T-helper 2 cell treated with Interferon-gamma antibody and Interleukin-4, amounts not matched to agents 5 μg/mL and 100 μg/mL, for 36 hours (primary cell): ENCODE data around the gene PANK1.

Experiments
- DNase-seq: peaks from one replicate; pipeline ENCODE4 v3.0.0; 2021; ENCODE audit warnings: low spot score
- H3K27ac Mint-ChIP-seq: one replicate; pipeline ENCODE4 v1.8.0; 2021; ENCODE audit warnings: mild to moderate bottlenecking, mixed read lengths
- H3K27me3 Mint-ChIP-seq: one replicate; pipeline ENCODE4 v1.8.0; 2021; ENCODE audit warnings: low read depth, mixed read lengths
- H3K36me3 Mint-ChIP-seq: one replicate; pipeline ENCODE4 v1.8.0; 2021; ENCODE audit warnings: low read depth, mixed read lengths
- H3K4me1 Mint-ChIP-seq: one replicate; pipeline ENCODE4 v1.8.0; 2021; ENCODE audit warnings: low read depth, mixed read lengths
- H3K4me3 Mint-ChIP-seq: one replicate; pipeline ENCODE4 v1.8.0; 2022; ENCODE audit warnings: mild to moderate bottlenecking, moderate library complexity, mixed read lengths
- H3K9me3 Mint-ChIP-seq: one replicate; pipeline ENCODE4 v1.8.0; 2021; ENCODE audit warnings: mixed read lengths

Gene PANK1

DNA sequence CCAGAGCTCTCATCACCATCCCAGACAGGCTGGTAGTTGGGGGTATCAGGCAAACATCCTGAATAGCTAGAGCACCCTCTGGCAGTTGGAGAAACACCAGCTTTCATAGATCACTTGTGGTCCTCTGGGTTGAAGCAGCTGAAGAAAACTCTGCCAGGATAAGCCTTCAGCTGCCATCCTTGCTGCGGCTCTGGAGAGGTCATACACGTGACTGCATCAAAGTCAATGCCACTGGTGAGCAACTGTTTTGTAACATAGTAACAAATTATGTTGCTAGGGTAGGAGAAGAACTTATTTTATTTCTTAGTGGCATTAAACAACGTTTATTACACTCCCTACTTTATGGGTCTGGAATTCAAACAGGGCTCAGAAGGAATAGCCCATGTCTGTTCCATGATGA is 19.2 kb upstream of the PANK1 start:
- Mint-ChIP-seq H3K4me1 (no peaks in the 10 kb centered on the region), H3K9me3 (no peaks in the 10 kb centered on the region), H3K27me3 (peaks cover 18% of the 10 kb centered on the region), H3K27ac (no peak overlapping the region), H3K4me3 (no peak overlapping the region), H3K36me3 (no peaks in the 10 kb centered on the region)
- DNase-seq: no peak

- no peak for DNase-seq
- no peak overlapping the region for H3K4me3 Mint-ChIP-seq
- H3K9me3 Mint-ChIP-seq: no peaks in the 10 kb centered on the region
- no peak overlapping the region for H3K27ac Mint-ChIP-seq
- H3K4me1 Mint-ChIP-seq: no peaks in the 10 kb centered on the region
- peaks cover 12% of the 10 kb centered on the region for H3K27me3 Mint-ChIP-seq
- no peaks in the 10 kb centered on the region for H3K36me3 Mint-ChIP-seq
Observed at GRCh38 chr10:89663144-89663543, 18.1 kb upstream of the PANK1 start.

DNA sequence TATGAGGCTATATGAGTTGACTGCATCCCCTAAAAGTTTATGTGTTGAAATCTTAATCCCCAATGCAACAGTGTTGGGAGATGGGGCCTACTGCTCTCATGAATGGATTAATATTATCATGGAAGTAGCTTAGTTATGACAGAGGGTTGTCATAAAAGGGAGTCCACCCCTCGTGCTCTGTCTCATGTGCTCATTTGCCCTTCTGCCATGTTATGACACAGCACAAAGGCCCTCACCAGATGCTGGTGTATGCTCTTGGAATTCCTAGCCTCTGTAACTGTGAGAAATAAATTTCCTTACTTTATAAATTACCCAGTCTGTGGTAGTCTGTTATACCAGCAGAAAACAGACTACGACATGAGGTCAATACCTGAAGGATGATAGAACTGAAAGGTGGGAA is 17.6 kb upstream of the PANK1 start:
- H3K9me3 Mint-ChIP-seq: no peaks in the 10 kb centered on the region
- peaks cover 11% of the 10 kb centered on the region for H3K27me3 Mint-ChIP-seq
- DNase-seq: no peak
- H3K36me3 Mint-ChIP-seq: no peaks in the 10 kb centered on the region
- H3K4me1 Mint-ChIP-seq: no peaks in the 10 kb centered on the region
- no peak overlapping the region for H3K27ac Mint-ChIP-seq
- no peak overlapping the region for H3K4me3 Mint-ChIP-seq

- H3K4me1 Mint-ChIP-seq: no peaks in the 10 kb centered on the region
- H3K27me3 Mint-ChIP-seq: no peaks in the 10 kb centered on the region
- no peaks in the 10 kb centered on the region for H3K36me3 Mint-ChIP-seq
- no peak for DNase-seq
- H3K27ac Mint-ChIP-seq: no peak overlapping the region
- no peaks in the 10 kb centered on the region for H3K9me3 Mint-ChIP-seq
- no peak overlapping the region for H3K4me3 Mint-ChIP-seq
Observed at GRCh38 chr10:89659143-89660131, 14.4 kb upstream of the PANK1 start.

DNA sequence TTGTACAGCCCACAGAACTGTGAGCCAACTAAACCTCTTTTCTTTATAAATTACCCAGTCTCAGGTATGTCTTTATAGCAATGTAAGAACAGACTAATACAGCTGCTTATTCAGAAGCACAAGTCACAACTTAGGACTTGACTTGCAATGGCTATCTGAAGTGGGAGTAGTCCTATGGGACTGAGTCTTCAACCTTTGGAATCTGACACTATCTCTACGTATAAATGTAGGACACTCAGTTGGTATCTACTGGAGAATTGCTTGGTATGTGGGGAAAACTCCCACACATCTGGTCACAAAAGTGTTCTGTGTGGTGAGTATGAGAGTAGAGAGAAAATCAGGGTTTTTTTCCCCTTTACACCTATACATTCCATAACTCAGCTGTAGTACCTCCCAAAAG is 12.3 kb upstream of the PANK1 start:
- H3K4me1 Mint-ChIP-seq: peaks cover 2% of the 10 kb centered on the region

DNA sequence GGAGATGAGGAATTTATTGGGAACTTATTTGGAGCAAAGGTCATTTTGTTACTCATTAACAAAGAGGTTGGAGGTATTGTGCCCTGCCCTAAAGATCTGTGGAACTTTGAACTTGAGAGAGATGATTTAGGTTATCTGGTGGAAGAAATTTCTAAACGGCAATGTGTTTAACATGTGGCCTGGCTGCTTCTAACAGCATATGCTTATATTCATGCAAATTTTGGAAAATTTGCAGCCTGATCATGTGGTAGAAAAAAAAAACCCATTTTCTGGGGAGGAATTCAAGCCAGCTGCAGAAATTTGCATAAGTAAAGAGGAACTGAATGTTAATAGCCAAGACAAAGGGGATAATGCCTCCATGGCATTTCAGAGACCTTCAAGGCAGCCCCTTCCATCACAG is 10.7 kb upstream of the PANK1 start:
- no peaks in the 10 kb centered on the region for H3K27me3 Mint-ChIP-seq
- no peak overlapping the region for H3K27ac Mint-ChIP-seq
- no peak for DNase-seq
- H3K4me3 Mint-ChIP-seq: no peak overlapping the region
- peaks cover 2% of the 10 kb centered on the region for H3K4me1 Mint-ChIP-seq
- H3K36me3 Mint-ChIP-seq: no peaks in the 10 kb centered on the region
- no peaks in the 10 kb centered on the region for H3K9me3 Mint-ChIP-seq

More for the DNA sequence above, 12.3 kb upstream of the PANK1 start:
- DNase-seq: no peak
- no peaks in the 10 kb centered on the region for H3K9me3 Mint-ChIP-seq
- H3K4me3 Mint-ChIP-seq: no peak overlapping the region
- no peaks in the 10 kb centered on the region for H3K27me3 Mint-ChIP-seq
- no peak overlapping the region for H3K27ac Mint-ChIP-seq
- no peaks in the 10 kb centered on the region for H3K36me3 Mint-ChIP-seq

GRCh38 chr10:89653410-89653869 is 8.4 kb upstream of the PANK1 start:
- H3K9me3 Mint-ChIP-seq: no peaks in the 10 kb centered on the region

DNA sequence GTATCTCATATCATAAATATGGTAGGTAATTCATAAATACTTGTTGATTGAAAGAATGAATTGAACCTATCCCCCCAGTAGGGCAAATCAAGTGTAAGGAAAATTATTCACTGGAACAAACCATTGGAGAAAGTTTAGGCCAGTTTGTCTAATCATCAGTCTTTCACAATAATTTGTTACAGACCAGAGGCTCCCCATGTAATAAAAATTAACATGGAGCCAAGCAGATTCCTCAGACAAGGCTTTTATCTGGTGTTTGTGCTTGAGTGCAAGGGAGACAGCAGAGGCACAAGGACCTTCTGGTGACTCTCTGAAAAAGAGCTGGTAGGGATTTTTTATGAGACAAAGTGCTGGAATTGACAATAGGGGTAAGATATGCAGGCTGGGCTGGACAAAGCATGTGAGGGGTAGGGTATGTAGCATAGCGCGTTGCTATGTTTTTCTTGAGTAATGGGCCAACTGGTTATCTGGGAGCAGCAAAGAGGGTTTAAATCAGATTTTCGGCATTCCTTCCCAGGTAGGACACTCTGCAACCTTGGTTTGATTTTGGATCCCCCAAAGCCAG is 7.8 kb upstream of the PANK1 start:
- Mint-ChIP-seq H3K36me3 (no peaks in the 10 kb centered on the region), H3K4me1 (peaks cover 2% of the 10 kb centered on the region), H3K27ac (no peak overlapping the region), H3K9me3 (no peaks in the 10 kb centered on the region), H3K4me3 (no peak overlapping the region), H3K27me3 (peaks cover 12% of the 10 kb centered on the region)
- DNase-seq: no peak

More at GRCh38 chr10:89653410-89653869, 8.4 kb upstream of the PANK1 start:
- Mint-ChIP-seq H3K27me3 (peaks cover 8% of the 10 kb centered on the region), H3K4me3 (no peak overlapping the region), H3K27ac (no peak overlapping the region), H3K4me1 (peaks cover 2% of the 10 kb centered on the region), H3K36me3 (no peaks in the 10 kb centered on the region)
- no peak for DNase-seq

- Mint-ChIP-seq H3K4me1 (peaks cover 2% of the 10 kb centered on the region), H3K27me3 (peaks cover 13% of the 10 kb centered on the region), H3K9me3 (no peaks in the 10 kb centered on the region), H3K36me3 (no peaks in the 10 kb centered on the region), H3K27ac (no peak overlapping the region), H3K4me3 (no peak overlapping the region)
- no peak for DNase-seq
Observed at GRCh38 chr10:89651916-89652573, 7.0 kb upstream of the PANK1 start.

GRCh38 chr10:89651205-89651915 is 6.3 kb upstream of the PANK1 start:
- no peak for DNase-seq
- Mint-ChIP-seq H3K27me3 (peaks cover 16% of the 10 kb centered on the region), H3K36me3 (no peaks in the 10 kb centered on the region), H3K27ac (no peak overlapping the region), H3K4me3 (no peak overlapping the region), H3K4me1 (peaks cover 4% of the 10 kb centered on the region), H3K9me3 (no peaks in the 10 kb centered on the region)

DNA sequence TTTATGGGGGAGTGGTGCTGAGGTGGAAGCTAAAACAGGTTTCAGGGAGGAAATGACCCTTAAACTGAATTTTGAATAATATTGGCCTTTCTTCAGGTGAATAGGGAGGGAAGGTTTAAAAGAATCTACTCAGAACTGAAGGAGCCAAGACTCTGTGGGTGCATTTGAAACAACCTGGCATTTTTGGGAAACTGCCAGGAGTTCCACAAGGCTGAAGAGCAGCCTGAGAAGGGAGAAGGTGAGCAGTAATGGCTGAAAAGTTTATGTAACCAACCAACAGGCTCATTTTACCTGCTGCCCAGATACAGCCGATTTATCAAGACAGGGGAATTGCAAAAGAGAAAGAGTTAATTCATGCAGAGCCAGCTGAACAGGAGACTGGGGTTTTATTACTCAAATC is 4.0 kb upstream of the PANK1 start:
- Mint-ChIP-seq H3K9me3 (no peaks in the 10 kb centered on the region), H3K4me3 (no peak overlapping the region)

GRCh38 chr10:89648074-89648473 is 3.0 kb upstream of the PANK1 start:
- peaks cover 16% of the 10 kb centered on the region for H3K27me3 Mint-ChIP-seq
- no peak for DNase-seq
- H3K27ac Mint-ChIP-seq: no peak overlapping the region
- no peaks in the 10 kb centered on the region for H3K36me3 Mint-ChIP-seq
- H3K4me1 Mint-ChIP-seq: peaks cover 13% of the 10 kb centered on the region
- H3K9me3 Mint-ChIP-seq: no peaks in the 10 kb centered on the region
- H3K4me3 Mint-ChIP-seq: no peak overlapping the region

More for the DNA sequence above, 4.0 kb upstream of the PANK1 start:
- peaks cover 16% of the 10 kb centered on the region for H3K27me3 Mint-ChIP-seq
- H3K27ac Mint-ChIP-seq: no peak overlapping the region
- no peaks in the 10 kb centered on the region for H3K36me3 Mint-ChIP-seq
- DNase-seq: no peak
- peaks cover 13% of the 10 kb centered on the region for H3K4me1 Mint-ChIP-seq

DNA sequence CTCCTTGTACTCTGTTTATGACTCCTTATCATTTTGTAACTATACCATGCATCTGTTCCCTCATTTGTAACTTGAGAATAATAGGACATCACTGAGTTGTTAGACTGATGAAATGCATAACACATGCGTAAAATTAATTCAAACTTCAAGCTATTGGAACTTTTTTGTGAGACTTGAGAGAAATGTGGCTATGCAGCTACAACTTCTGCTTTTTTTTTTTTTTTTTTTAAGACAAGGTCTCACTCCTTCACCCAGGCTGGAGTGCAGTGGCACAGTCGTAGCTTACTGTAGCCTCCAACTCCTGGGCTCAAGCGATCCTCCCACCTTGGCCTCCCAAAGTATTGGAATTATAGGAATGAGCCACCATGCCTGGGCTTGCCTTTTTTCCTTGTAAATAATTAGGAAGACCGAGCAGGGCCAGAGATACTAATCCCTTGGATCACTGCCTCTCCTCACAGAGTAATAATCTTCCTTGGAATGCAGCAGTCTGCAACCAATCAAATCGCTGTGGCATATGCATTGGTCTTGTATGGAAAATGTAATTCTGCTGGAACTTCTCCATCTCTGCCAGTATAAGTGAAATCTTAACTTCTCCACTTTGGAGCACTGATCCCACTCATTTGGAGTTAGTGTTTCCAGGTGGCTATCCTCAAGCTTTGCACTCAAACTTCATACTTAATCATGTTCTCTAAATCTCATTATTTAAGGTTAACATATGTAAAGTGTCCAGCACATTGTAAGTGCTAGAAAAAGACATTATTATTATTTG is 2.0 kb upstream of the PANK1 start:
- no peaks in the 10 kb centered on the region for H3K9me3 Mint-ChIP-seq
- DNase-seq: no peak
- peak overlapping the region; percentile 7 for H3K4me3 Mint-ChIP-seq
- peaks cover 12% of the 10 kb centered on the region for H3K4me1 Mint-ChIP-seq
- peaks cover 16% of the 10 kb centered on the region for H3K27me3 Mint-ChIP-seq
- no peak overlapping the region for H3K27ac Mint-ChIP-seq
- H3K36me3 Mint-ChIP-seq: no peaks in the 10 kb centered on the region
